Activated B cell treated with CpG ODN at 0.5 μM for 24 hours (primary cell): ENCODE measurements around the gene NR3C1. TPM values are rescaled to one million over a fixed set of nuclear protein-coding genes. Genes with fewer than 3 reads are reported as not detected.

ENCODE experiments used
- ATAC-seq: fragments of 200-7000 bp; cut with Tn5 transposase; one replicate; pipeline ENCODE4 v1.10.0; 2021; ENCODE audit warnings: low read depth, mild to moderate bottlenecking, moderate library complexity
- CTCF ChIA-PET: fragments of 350-600 bp; sonication (Branson Sonifier 250); formaldehyde crosslinking; loops from one replicate; lab custom pipeline; 2021; ENCODE audit warnings: antibody characterized with exemption; lab: Charles Lee
- POLR2A ChIA-PET: fragments of 350-600 bp; sonication (Branson Sonifier 250); formaldehyde crosslinking; loops from one replicate; lab custom pipeline; 2021; ENCODE audit warnings: antibody characterized with exemption; lab: Charles Lee
- DNase-seq: peaks from one replicate; pipeline ENCODE4 v3.0.0; 2022
- H3K27ac Mint-ChIP-seq: one replicate; pipeline ENCODE4 v1.8.0; 2020; ENCODE audit warnings: mixed read lengths
- H3K27me3 Mint-ChIP-seq: one replicate; pipeline ENCODE4 v1.8.0; 2021; ENCODE audit warnings: mixed read lengths
- H3K36me3 Mint-ChIP-seq: one replicate; pipeline ENCODE4 v1.8.0; 2021; ENCODE audit warnings: low read depth, mixed read lengths
- H3K4me1 Mint-ChIP-seq: one replicate; pipeline ENCODE4 v1.8.0; 2021; ENCODE audit warnings: mixed read lengths
- H3K4me3 Mint-ChIP-seq: one replicate; pipeline ENCODE4 v1.8.0; 2020; ENCODE audit warnings: mild to moderate bottlenecking, mixed read lengths
- H3K9me3 Mint-ChIP-seq: one replicate; pipeline ENCODE4 v1.8.0; 2020; ENCODE audit warnings: mixed read lengths
- intact Hi-C: fragments of 100-400 bp; cut with micrococcal nuclease; formaldehyde crosslinking; loops from one replicate; pipeline ENCODE4 v1.15.1; 2024
- total RNA-seq: library from RNA; stranded (reverse); gene quantifications from 2 replicates; pipeline ENCODE4 v1.2.3, GENCODE V29; 2022
- TF ChIP-seq, protein P1 (sequence below): fragments of 200-600 bp; IDR thresholded peaks from one replicate; pipeline ENCODE4 v1.8.0; 2022; ENCODE audit warnings: antibody characterized with exemption, mild to moderate bottlenecking

Gene NR3C1
- total RNA-seq, 1 donor from 2014 or later = 110 TPM

DNA sequence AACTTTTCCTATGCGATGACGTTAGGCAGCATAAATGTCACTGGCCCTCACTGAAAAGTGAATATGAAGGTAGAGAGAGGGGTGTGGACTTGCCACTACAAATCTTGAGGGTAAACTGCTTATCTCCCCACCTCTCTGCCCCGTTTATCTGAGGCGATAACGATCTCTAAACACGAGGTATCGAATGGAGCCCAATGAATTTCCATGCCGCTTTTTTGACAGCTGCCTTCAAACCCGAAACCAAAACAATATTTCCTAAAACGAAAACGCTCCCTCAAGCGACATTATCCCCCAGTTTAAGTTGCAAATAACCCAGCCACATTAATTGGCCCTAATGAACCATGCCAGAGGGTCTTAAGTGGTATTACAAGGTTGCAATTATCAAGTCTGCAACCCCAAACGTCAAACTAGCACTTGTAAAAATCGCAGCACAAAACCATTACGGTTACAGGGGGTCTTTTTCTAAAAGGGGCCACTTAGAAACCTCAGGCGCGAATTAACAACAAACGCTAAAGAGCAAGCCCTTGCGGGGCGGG lies 1.4 kb downstream of the NR3C1 start:
- ChIA-PET CTCF (no interaction called here), POLR2A (no interaction called here)
- intact Hi-C loops = loop anchor here (2.0 to 5.0 kb wide), 4 partner anchors 85 to 405 kb away; no protein-coding TSS in a partner anchor
- no peak for DNase-seq
- ATAC-seq = no peak
- H3K36me3 Mint-ChIP-seq = peaks cover 39% of the 10 kb centered on the region
- H3K27me3 Mint-ChIP-seq = no peaks in the 10 kb centered on the region
- TF ChIP-seq, protein P1, sequence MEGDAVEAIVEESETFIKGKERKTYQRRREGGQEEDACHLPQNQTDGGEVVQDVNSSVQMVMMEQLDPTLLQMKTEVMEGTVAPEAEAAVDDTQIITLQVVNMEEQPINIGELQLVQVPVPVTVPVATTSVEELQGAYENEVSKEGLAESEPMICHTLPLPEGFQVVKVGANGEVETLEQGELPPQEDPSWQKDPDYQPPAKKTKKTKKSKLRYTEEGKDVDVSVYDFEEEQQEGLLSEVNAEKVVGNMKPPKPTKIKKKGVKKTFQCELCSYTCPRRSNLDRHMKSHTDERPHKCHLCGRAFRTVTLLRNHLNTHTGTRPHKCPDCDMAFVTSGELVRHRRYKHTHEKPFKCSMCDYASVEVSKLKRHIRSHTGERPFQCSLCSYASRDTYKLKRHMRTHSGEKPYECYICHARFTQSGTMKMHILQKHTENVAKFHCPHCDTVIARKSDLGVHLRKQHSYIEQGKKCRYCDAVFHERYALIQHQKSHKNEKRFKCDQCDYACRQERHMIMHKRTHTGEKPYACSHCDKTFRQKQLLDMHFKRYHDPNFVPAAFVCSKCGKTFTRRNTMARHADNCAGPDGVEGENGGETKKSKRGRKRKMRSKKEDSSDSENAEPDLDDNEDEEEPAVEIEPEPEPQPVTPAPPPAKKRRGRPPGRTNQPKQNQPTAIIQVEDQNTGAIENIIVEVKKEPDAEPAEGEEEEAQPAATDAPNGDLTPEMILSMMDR = no peak
- H3K9me3 Mint-ChIP-seq = no peaks in the 10 kb centered on the region
- peaks cover 61% of the 10 kb centered on the region for H3K4me1 Mint-ChIP-seq
- H3K4me3 Mint-ChIP-seq = peak overlapping the region; percentile 90
- peak overlapping the region; percentile 82 for H3K27ac Mint-ChIP-seq

DNA sequence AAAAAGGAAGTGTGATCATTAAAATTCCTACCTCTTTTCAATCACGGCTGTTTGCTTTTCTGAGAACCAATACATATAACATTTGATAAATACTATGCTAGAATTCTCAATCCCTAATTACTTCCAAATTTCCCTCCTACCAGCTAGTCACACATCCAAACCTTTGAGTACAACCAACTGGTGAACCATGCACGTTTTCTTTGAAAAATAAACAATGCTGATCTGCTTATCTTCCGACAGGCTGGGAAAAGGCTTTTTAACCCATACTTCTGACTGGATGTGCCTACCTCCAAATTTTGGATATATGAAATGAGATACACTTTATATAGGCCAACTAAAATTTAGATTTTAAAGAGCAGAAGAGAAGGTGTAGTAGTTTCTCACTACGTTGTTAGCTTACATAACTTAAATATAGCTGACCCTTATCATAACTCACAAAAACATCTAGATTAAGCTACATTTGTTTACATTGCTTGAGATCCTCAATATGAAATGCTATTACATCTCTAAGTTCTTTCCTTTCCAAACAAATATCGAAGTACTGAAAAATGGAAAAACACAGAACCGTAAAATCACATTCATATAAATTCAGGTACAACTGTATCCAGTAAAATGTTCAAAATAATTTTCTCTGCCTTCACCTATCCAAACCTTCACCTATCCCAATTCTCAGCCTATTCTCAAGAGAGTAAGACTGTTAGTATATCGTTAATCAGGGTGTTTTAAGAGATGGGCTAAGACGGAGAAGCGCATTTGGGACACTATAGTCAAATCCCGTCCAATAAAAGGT lies 2.1 kb downstream of the NR3C1 start:
- H3K36me3 Mint-ChIP-seq = peaks cover 41% of the 10 kb centered on the region
- peak overlapping the region; percentile 82 for H3K27ac Mint-ChIP-seq
- H3K4me3 Mint-ChIP-seq = peak overlapping the region; percentile 90
- DNase-seq (no peak), ATAC-seq (no peak)
- TF ChIP-seq, protein P1 = no peak
- H3K27me3 Mint-ChIP-seq = no peaks in the 10 kb centered on the region
- ChIA-PET CTCF (interaction anchor here (0.6 to 1.0 kb wide), 3 partner anchors 137 to 424 kb away, joined by 3 read pairs; no protein-coding TSS in a partner anchor), POLR2A (interaction anchor here (0.7 to 1.7 kb wide), 2 partner anchors 33 to 397 kb away, joined by 5 read pairs; no protein-coding TSS in a partner anchor)
- intact Hi-C loops = loop anchor here (2.0 to 5.0 kb wide), 4 partner anchors 85 to 406 kb away; no protein-coding TSS in a partner anchor
- no peaks in the 10 kb centered on the region for H3K9me3 Mint-ChIP-seq
- H3K4me1 Mint-ChIP-seq = peaks cover 67% of the 10 kb centered on the region

DNA sequence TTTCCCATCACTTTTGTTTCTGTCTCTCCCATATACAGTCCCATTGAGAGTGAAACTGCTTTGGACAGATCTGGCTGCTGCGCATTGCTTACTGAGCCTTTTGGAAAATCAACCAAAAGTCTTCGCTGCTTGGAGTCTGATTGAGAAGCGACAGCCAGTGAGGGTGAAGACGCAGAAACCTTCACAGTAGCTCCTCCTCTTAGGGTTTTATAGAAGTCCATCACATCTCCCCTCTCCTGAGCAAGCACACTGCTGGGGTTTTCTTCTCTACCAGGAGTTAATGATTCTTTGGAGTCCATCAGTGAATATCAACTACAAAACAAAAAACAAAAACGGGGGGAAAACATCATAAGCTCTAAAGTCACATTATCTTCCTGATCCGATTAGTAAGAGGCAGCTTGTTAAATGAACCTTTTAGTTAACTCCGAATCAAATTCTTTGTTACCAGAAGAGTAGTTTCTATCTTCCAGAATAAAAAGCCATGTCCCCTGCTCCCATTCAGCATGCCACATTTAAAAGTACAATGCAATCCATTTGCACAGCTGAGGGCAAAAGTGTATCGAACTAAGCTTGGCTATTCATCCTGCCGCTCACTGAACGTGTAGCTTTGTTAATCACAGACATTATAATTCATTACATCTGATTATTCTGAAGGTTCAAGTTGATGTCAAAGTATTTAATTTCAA lies 2.8 kb downstream of the NR3C1 start:
- H3K27ac Mint-ChIP-seq = peak overlapping the region; percentile 61

DNA sequence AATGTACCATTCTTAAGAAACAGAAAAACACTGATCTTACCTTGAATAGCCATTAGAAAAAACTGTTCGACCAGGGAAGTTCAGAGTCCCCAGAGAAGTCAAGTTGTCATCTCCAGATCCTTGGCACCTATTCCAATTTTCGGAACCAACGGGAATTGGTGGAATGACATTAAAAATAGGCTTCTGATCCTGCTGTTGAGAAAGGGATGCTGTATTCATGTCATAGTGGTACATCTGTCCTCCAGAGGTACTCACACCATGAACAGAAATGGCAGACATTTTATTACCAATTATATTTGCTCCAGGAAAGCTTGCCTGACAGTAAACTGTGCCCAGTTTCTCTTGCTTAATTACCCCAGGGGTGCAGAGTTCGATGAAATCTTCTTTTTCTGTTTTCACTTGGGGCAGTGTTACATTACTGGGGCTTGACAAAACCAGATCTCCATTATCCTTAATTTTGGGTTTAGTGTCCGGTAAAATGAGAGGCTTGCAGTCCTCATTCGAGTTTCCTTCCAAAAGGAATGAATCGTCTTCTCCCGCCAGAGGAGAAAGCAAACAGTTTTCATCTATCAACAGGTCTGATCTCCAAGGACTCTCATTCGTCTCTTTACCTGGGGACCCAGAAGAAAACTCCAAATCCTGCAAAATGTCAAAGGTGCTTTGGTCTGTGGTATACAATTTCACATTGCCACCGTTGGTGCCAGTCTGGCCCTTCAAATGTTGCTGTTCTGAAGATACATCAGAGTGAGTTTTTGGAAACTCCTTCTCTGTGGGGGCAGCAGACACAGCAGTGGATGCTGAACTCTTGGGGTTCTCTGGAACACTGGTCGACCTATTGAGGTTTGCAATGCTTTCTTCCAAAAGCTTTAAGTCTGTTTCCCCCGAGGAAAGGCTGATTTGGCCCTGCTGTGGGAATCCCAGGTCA lies 3.6 kb downstream of the NR3C1 start:
- Mint-ChIP-seq H3K9me3 (no peaks in the 10 kb centered on the region), H3K4me3 (peak overlapping the region; percentile 90), H3K27me3 (no peaks in the 10 kb centered on the region), H3K27ac (peak overlapping the region; percentile 61), H3K36me3 (peaks cover 38% of the 10 kb centered on the region), H3K4me1 (peaks cover 73% of the 10 kb centered on the region)
- DNase-seq (no peak), ATAC-seq (no peak)
- POLR2A ChIA-PET = interaction anchor here (0.8 to 1.7 kb wide), 2 partner anchors 396 to 397 kb away, joined by 4 to 5 read pairs; no protein-coding TSS in a partner anchor
- intact Hi-C loops = loop anchor here (1.0 to 5.0 kb wide), 3 partner anchors 308 to 478 kb away; no protein-coding TSS in a partner anchor
- TF ChIP-seq, protein P1 = no peak
- CTCF ChIA-PET = interaction anchor here (1.0 kb wide), 1 partner anchor 425 kb away, joined by 3 read pairs; no protein-coding TSS in a partner anchor

More for the DNA sequence above, 2.8 kb downstream of the NR3C1 start:
- H3K4me1 Mint-ChIP-seq = peaks cover 70% of the 10 kb centered on the region
- POLR2A ChIA-PET = interaction anchor here (0.7 to 1.7 kb wide), 3 partner anchors 33 to 398 kb away, joined by 4 to 5 read pairs (median 5); no protein-coding TSS in a partner anchor
- H3K27me3 Mint-ChIP-seq = no peaks in the 10 kb centered on the region
- CTCF ChIA-PET = interaction anchor here (0.6 to 1.0 kb wide), 3 partner anchors 138 to 425 kb away, joined by 3 read pairs; no protein-coding TSS in a partner anchor
- H3K36me3 Mint-ChIP-seq = peaks cover 44% of the 10 kb centered on the region
- intact Hi-C loops = loop anchor here (1.0 to 5.0 kb wide), 3 partner anchors 308 to 478 kb away; no protein-coding TSS in a partner anchor
- no peaks in the 10 kb centered on the region for H3K9me3 Mint-ChIP-seq
- H3K4me3 Mint-ChIP-seq = peak overlapping the region; percentile 90
- ATAC-seq (no peak), DNase-seq (no peak)
- TF ChIP-seq, protein P1 = no peak
